NOMO-1 treated with dmso at 0.1 percent for 144 hours (cell line): ENCODE results near the gene LAMA3.

Experiments used
- DNase-seq: peaks from one replicate; lab custom pipeline; 2025; ENCODE audit not compliant: unreplicated experiment; lab: John Stamatoyannopoulos, UW

Gene LAMA3

DNA sequence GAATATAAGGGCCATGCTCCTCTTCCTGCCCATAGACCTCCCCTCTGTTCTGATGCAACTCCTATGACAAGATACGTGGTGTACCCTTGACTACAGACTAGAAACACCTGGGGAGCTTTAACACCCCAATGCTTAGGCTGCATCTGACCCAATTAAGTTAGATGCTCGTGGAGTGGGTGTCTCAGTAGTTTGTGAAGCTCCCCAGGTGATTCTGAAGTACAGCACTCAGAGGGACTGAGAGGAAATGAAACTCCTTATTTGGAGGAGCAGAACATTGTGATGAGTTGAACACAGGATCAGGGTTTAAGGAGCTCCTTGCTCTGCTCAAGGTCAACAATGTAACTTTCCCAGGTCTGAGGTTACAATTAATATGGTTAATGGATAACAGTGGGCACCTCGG lies 245.0 kb downstream of the LAMA3 start:
- no peak for DNase-seq

DNA sequence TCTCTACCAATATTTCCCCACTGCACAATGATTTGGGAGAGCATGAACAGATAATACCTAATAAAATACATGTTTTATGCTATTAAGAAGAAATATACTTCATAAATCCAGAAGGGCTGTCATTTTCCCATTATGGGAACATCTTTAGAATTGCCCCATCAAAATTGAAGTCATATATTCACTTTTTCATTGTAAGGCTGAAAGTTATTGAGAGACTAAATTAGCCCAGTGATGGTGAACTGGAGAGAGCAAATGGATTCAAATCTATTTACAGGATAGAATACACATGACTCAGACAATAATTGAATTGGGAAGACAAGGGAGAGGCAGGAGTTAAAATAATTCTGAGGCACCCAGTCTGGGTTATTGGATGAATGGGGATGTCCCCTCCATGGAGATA lies 245.6 kb downstream of the LAMA3 start:
- DNase-seq: no peak

DNA sequence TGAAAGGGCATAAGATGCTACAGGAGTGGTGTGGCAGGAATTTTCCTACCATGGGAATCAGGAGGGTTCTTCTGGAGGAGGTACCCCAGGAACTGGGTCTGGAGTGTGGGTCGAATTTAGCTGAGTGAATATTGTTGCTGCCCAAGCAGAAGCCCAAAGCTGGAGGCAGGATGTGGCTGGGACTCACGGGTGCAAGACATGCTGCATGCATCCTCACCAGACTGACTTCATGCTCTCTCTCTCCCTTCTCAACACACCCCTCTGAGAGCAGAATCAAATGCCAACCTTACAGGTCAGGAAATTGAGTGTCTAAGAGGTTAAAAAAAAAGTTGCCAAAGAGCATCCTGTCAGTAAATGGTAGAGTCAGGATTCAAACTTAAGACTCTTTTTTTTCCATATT lies 246.6 kb downstream of the LAMA3 start:
- no peak for DNase-seq

DNA sequence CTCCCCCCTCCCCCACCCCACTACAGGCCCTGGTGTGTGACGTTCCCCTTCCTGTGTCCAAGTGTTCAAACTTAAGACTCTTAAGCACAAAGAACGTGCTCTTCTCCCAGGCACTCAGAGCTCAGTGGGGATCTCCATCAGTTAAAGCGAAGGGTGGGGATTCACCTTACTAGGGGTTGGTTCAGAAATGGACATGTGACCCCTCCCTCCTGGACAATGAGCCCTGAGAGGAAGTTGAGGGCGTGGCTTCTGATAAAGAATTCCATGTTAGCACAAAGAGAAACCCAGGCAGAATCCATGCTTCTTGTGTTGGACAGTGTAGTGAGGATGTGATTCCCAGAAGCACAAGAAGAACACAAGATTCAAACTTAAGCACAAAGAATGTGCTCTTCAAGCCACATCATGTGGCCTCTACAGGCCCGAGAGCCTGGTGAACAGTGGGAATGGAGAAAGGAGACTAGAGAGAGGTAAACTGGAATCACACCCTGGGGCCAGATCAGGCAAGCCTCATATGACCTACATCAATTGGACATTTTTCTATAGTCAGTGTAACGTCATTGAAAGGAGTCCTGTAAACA lies 247.2 kb downstream of the LAMA3 start:
- DNase-seq: no peak

- DNase-seq: no peak
These were observed 248.9 kb downstream of the LAMA3 start for GRCh38 chr18:23938043-23938756.

DNA sequence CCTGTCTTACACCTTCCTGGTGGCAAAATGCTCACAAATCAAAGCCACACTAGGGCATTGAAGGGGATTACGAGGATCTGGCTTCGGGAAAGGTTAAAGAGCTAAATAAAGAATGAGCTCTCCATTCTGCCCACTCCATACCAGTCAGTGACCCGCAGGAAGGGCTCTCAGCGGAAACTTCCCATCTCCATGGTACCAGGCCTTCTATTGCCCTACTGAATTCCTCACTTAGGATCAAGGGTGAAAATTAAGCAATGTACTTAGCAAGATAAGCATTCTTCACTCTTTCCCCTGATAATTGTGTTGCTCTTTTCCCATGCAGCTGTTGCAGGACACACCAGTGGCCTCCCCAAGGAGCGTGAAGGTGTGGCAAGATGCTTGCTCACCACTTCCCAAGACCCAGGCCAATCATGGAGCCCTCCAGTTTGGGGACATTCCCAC lies 249.7 kb downstream of the LAMA3 start:
- DNase-seq: no peak

DNA sequence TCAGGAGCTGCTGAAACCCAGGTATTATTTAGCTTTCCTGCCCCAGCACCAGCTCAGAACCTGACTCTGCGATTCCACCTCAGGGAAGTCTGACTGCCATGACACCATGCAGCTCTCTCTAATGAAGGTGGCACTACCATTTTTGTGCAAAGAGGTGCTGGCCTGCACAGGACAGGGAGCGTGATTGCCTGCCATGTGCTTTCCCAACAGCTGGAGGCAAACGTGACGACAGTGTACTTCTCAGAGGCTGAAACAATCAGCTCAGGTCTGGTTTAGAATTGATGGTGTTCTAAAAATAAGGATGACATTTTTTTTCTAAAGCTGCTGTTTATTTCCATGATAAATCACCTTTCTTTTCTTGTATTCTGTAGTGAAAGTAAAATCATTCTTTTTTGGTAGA lies 250.1 kb downstream of the LAMA3 start:
- no peak for DNase-seq

DNA sequence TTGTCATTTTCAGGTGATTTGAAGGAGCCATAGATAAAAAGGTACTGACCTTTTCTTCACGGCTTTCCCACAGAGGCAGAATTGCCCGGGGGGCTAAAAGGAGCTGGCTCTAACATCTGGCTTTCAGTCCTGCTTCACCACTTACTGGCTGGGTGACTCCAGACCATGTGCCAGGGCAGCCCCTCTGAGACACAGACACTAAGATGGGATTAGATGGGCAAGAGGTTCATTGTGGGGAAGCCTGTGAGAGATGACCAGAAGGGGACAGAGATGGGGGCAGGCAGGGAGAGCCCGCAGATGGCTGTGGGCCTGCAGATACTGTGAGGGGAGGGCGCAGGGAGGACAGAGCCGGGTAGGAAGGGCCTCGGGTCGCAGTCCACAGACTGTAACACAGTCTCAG lies 250.6 kb downstream of the LAMA3 start:
- DNase-seq: no peak

DNA sequence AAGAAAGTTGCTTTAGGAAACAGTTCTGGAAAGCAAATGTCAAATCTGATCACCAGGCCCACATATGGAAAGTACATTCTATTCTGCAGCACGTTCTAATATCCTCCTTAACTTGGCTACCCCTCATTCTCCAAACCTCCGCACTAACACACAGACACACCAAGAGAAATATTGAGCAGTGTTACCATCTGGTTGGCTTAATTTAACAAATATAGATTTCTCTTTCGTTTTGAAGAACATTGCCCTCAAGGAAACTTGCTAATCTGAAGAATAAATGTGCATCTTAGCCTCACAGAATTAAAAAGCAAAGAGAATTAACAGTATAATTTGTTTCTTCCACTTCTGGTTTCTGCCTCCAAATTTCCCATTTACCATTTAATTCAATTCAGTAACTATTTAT lies 252.5 kb downstream of the LAMA3 start:
- DNase-seq: no peak

DNA sequence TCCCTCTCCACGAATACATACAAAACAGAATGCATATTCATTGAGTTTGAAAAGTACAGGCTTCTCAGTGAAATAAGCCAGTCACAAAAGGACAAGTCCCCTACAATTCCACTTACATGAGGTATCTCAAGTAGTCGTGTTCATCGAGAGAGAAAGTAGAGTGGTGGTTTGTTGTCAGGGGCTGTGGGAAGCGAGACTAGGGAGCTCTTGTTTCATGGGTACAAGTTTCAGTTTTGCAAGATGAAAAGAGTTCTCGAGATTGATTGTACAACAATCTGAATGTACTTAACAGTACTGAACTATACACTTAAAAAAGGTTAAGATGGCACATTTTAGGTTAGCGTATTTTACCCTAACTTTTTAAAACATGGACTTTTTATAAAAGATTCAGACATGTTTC lies 253.9 kb downstream of the LAMA3 start:
- DNase-seq: no peak

DNA sequence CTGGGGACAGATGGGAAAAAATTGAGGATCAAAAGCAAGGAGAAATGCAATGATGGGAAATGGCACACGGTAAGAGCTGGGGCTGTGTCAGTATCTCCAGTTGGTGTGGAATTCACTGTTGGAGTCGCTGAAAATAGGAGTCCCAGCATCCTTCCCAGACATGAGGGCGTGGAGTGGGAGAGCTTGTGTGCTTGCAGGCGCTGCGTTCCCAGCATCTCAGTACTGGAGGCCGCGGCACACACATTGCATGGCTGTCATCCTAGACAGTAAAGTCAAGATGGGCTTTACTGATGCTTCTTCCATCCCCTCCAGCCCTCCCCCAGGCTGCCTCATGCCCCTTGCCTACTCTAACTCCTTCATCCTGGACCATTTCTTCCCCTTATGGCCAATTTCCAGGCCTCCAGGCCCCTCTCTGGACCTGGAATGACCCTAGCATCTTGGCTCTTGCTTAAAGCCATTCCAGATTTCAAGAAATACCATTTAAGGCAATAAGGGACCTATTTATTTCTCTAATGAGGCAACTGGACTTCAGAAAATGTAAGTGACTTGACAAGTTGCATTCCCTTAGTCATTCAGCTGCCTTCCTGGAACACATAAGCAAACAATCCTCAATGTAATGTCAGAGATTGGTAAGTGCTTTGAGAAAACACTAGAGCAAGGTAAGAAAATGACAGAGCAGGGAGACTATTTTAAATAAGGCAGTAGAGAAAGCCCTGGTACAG lies 254.8 kb downstream of the LAMA3 start:
- no peak for DNase-seq

GRCh38 chr18:23945416-23946079 lies 256.3 kb downstream of the LAMA3 start:
- DNase-seq: no peak

DNA sequence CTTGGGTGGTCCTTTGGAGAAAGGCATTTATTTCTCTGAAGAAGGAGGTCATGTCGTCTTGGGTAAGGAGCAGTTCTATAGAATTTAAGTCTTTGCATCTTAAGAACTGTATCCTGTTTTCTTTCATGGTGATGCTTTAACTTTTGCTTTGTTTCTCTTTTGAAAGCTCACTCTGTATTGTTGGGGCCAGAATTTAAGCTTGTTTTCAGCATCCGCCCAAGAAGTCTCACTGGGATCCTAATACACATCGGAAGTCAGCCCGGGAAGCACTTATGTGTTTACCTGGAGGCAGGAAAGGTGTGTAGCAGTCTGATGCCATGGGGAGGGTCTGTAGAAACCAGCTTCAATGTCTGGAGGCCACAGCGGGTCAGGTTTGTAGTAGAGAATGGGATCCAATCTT lies 260.6 kb downstream of the LAMA3 start:
- DNase-seq: no peak

DNA sequence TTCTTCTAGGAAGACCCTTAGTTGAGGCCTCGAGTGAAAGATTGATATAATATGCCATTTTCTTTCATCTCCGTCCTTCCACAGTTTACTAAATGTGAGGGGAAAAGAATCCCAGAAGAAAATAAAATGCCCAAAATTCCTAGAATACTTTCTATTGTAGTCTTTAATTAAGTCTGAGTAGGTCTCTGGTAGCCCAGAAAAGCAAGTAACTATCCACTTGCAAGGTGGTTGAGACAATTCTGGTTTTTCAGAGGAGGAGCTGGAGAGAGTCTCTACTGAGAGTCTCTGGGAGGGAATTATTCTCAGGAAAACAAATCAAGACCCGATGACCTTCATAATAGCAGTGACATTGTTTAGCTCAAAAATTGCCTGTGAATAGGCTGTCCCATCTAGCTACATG lies 261.4 kb downstream of the LAMA3 start:
- DNase-seq: no peak

DNA sequence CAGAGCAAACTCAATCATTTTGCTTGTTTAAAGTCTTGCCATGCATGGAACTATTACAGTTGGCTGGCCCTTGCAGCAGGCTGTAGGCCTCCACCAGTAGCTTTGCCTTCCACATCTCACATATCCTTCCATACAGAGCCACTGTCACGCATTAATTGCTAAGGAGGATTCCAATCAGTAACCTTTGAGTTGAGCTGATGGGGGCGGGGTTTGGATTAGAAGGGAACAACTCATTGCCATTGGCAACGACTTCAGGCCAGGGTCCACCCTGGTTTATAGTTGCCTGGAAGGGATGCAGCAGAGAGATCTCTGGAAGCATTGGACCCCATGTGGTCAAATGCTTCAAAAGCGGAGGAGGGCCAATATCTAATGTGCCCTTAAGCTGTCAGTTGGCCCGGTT lies 262.0 kb downstream of the LAMA3 start:
- no peak for DNase-seq

- DNase-seq: no peak
These were observed 264.7 kb downstream of the LAMA3 start for GRCh38 chr18:23953984-23954383.

DNA sequence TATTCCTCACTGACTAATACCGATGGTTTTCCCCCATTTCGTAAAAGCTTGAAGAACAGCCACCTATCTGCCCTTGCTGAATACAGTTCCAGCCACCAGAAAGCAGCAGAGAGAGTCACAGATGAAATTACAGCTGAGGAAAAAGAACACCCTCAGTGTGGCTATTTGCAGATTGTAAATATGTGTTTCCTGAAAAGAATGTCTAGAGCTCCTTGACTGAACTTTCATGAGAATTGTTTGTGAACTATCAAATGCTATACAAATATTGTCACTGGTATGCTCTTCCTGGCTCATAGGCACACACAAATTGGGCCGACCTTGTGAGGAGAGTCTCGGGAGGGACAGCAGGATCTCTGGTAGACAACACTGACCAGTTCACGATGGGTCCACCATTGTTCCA lies 267.2 kb downstream of the LAMA3 start:
- no peak for DNase-seq

- no peak for DNase-seq
These were observed 268.8 kb downstream of the LAMA3 start for GRCh38 chr18:23958036-23958435.

DNA sequence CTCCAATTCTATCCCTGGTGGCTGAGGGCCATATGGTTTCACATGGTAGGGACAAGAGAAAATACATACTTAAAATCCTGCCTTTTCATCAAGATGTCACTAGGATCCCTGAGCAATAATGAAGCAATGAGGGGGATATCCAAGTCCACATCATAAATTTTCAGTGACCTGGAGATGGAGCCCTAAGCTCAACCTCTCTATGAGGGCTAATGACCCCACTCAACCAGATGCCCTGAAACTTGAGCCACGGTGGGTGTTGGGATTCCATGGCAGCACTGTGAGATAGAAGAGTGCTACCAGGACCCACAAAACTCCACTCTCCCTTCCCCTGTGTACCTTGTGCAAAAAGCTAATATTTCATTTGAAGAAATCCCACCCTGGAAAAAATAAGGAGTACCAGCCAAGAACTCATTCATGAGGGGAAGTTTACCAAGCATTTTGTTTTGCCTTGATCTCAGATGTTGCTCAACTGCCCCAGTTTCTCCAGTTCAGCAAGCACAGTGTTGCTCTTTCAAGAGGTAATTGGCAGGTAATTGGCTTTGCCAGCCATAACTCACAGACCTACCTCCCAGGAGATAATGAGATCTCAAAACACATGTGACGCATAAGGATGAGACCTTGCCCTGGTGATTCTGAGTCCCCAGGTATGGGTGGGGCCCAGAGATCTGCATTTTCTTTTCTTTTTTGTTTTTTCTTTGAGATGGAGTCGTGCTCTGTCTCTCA lies 274.4 kb downstream of the LAMA3 start:
- no peak for DNase-seq

GRCh38 chr18:23964282-23965238 lies 275.3 kb downstream of the LAMA3 start:
- DNase-seq: no peak
